ENCODE results near the gene TFPI. TPM values are rescaled to one million over a fixed set of nuclear protein-coding genes. Genes with fewer than 3 reads are reported as not detected.
A peak's percentile ranks its signal among the peaks of the same experiment; 100 is the strongest.

The TFPI gene
- total RNA-seq, 1 donor from 2014 or later: 0.59 TPM

- Mint-ChIP-seq H3K9me3 (ENCODE audit: unreplicated experiment) (no peaks in the 10 kb centered on the region), H3K4me1 (ENCODE audit: low read depth, unreplicated experiment) (peaks cover 8% of the 10 kb centered on the region), H3K36me3 (ENCODE audit: unreplicated experiment) (no peaks in the 10 kb centered on the region), H3K27me3 (ENCODE audit: unreplicated experiment) (no peaks in the 10 kb centered on the region), H3K27ac (ENCODE audit: unreplicated experiment) (no peak overlapping the region), H3K4me3 (ENCODE audit: unreplicated experiment) (peak overlapping the region; percentile 61)
- no peak for TF ChIP-seq CTCF (IDR thresholded peaks at IDR 0.05; ENCODE audit: partially characterized antibody, unreplicated experiment)
- DNase-seq: no peak
Observed at GRCh38 chr2:187446711-187447110, 107.5 kb downstream of the TFPI start.

GRCh38 chr2:187445051-187445450 lies 109.2 kb downstream of the TFPI start:
- no peak for TF ChIP-seq CTCF (IDR thresholded peaks at IDR 0.05; ENCODE audit: partially characterized antibody, unreplicated experiment)
- H3K4me1 Mint-ChIP-seq (ENCODE audit: low read depth, unreplicated experiment): peaks cover 8% of the 10 kb centered on the region
- no peaks in the 10 kb centered on the region for H3K9me3 Mint-ChIP-seq (ENCODE audit: unreplicated experiment)
- DNase-seq: no peak
- no peak overlapping the region for H3K4me3 Mint-ChIP-seq (ENCODE audit: unreplicated experiment)
- H3K27me3 Mint-ChIP-seq (ENCODE audit: unreplicated experiment): no peaks in the 10 kb centered on the region
- no peak overlapping the region for H3K27ac Mint-ChIP-seq (ENCODE audit: unreplicated experiment)
- H3K36me3 Mint-ChIP-seq (ENCODE audit: unreplicated experiment): no peaks in the 10 kb centered on the region

- Mint-ChIP-seq H3K4me1 (ENCODE audit: low read depth, unreplicated experiment) (peaks cover 2% of the 10 kb centered on the region), H3K9me3 (ENCODE audit: unreplicated experiment) (peaks cover 1% of the 10 kb centered on the region), H3K36me3 (ENCODE audit: unreplicated experiment) (no peaks in the 10 kb centered on the region), H3K27me3 (ENCODE audit: unreplicated experiment) (no peaks in the 10 kb centered on the region), H3K27ac (ENCODE audit: unreplicated experiment) (no peak overlapping the region), H3K4me3 (ENCODE audit: unreplicated experiment) (no peak overlapping the region)
- TF ChIP-seq CTCF (IDR thresholded peaks at IDR 0.05; ENCODE audit: partially characterized antibody, unreplicated experiment): no peak
- DNase-seq: no peak
Observed at GRCh38 chr2:187442778-187443177, 111.5 kb downstream of the TFPI start.

- Mint-ChIP-seq H3K27ac (ENCODE audit: unreplicated experiment) (no peak overlapping the region), H3K27me3 (ENCODE audit: unreplicated experiment) (no peaks in the 10 kb centered on the region), H3K9me3 (ENCODE audit: unreplicated experiment) (peaks cover 1% of the 10 kb centered on the region), H3K4me3 (ENCODE audit: unreplicated experiment) (no peak overlapping the region), H3K36me3 (ENCODE audit: unreplicated experiment) (no peaks in the 10 kb centered on the region), H3K4me1 (ENCODE audit: low read depth, unreplicated experiment) (peaks cover 2% of the 10 kb centered on the region)
- no peak for DNase-seq
- TF ChIP-seq CTCF (IDR thresholded peaks at IDR 0.05; ENCODE audit: partially characterized antibody, unreplicated experiment): no peak
Observed at GRCh38 chr2:187442378-187442777, 111.9 kb downstream of the TFPI start.

GRCh38 chr2:187440101-187440675 lies 114.0 kb downstream of the TFPI start:
- TF ChIP-seq CTCF (IDR thresholded peaks at IDR 0.05; ENCODE audit: partially characterized antibody, unreplicated experiment): no peak
- H3K27me3 Mint-ChIP-seq (ENCODE audit: unreplicated experiment): no peaks in the 10 kb centered on the region
- no peak for DNase-seq
- H3K36me3 Mint-ChIP-seq (ENCODE audit: unreplicated experiment): no peaks in the 10 kb centered on the region
- H3K4me1 Mint-ChIP-seq (ENCODE audit: low read depth, unreplicated experiment): no peaks in the 10 kb centered on the region
- peaks cover 1% of the 10 kb centered on the region for H3K9me3 Mint-ChIP-seq (ENCODE audit: unreplicated experiment)
- H3K4me3 Mint-ChIP-seq (ENCODE audit: unreplicated experiment): no peak overlapping the region
- no peak overlapping the region for H3K27ac Mint-ChIP-seq (ENCODE audit: unreplicated experiment)
